Right lobe of liver (tissue), 6 donors: ENCODE measurements around the gene CTU2. TPM values are rescaled to one million over a fixed set of nuclear protein-coding genes. Genes with fewer than 3 reads are reported as not detected.

Source experiments
- ATAC-seq, 4 donors: fragments of 200-7000 bp; cut with Tn5 transposase; one replicate each; pipeline ENCODE4 v1.9.1; 2020; ENCODE audit warnings: mild to moderate bottlenecking in 4 of 4, moderate library complexity in 4 of 4
- DNase-seq, 3 donors: peaks; one replicate each; pipeline ENCODE4 v3.0.0-alpha.2; 2020
- H3K27ac ChIP-seq, 3 donors: fragments of 200-600 bp; one replicate each; pipeline ENCODE4 v1.8.0; 2022
- H3K27me3 ChIP-seq, 2 donors: fragments of 200-600 bp; one replicate each; pipeline ENCODE4 v1.8.0; 2022
- H3K36me3 ChIP-seq, 4 donors: fragments of 200-600 bp; sonication (generic) in 1 of 4; one replicate each; pipeline versions ENCODE4 v1.5.1 to v1.8.0; 2017 to 2022; ENCODE audit warnings: control low read depth in 1 of 4
- H3K4me1 ChIP-seq, 4 donors: fragments of 200-600 bp; sonication (generic) in 1 of 4; one replicate each; pipeline versions ENCODE4 v1.5.1 to v1.8.0; 2017 to 2022; ENCODE audit warnings: control low read depth in 1 of 4
- H3K4me3 ChIP-seq, 3 donors: fragments of 200-600 bp; one replicate each; pipeline ENCODE4 v1.8.0; 2022
- H3K9me3 ChIP-seq, 4 donors: fragments of 200-600 bp; sonication (generic) in 1 of 4; one replicate each; pipeline versions ENCODE4 v1.5.1 to v1.8.0; 2017 to 2022; ENCODE audit warnings: control low read depth in 1 of 4
- CTCF ChIP-seq, 4 donors: fragments of 200-600 bp in 3 of 4; fragments of 450-650 bp in 1 of 4; IDR thresholded peaks; one replicate each; pipeline versions ENCODE4 v1.5.1 to v1.8.0; 2016 to 2022; ENCODE audit warnings: antibody characterized with exemption in 4 of 4, mild to moderate bottlenecking in 2 of 4
- POLR2A ChIP-seq: fragments of 450-650 bp; IDR thresholded peaks from one replicate; pipeline ENCODE4 v1.6.1; 2017; ENCODE audit warnings: antibody characterized with exemption, mild to moderate bottlenecking
- WGBS: methylation state at CpG from one replicate; pipeline ENCODE4 v1.1.6; 2018; ENCODE audit warnings: low coverage, low lambda C conversion rate; ENCODE audit not compliant: insufficient coverage; ENCODE audit errors: missing lambda C conversion rate; 5-methylcytosine and 5-hydroxymethylcytosine counted together
- intact Hi-C, 2 donors: fragments of 100-400 bp; cut with DNase I; formaldehyde crosslinking; loops; one replicate each; pipeline versions ENCODE4 v1.11.2 to v1.14.1; 2022
- long read RNA-seq: library from polyadenylated mRNA; unstranded; transcript quantifications from one replicate; pipeline ENCODE4 v2.0.0, GENCODE V29; 2019
- total RNA-seq, 6 experiments: library from RNA; depleted of rRNA in 2 of 6; stranded (reverse); fragments of >200 nt in 2 of 6; fragmentation: NEBNext Ultra II Directional in 3 of 6; extraction: Animal tissue kit (Norgen Biotek cat#: 25700) in 3 of 6; gene quantifications; one replicate each; pipeline versions ENCODE4 v1.1.0 to v1.2.4, GENCODE V29; 2016 to 2023
- donor health status: DM: no; HTN: yes; CAD: no.
- donor health status: DM: no; HTN: no; CAD: no.
- donor health status: DM: no; HTN: no; CAD: no.
- donor health status: DM: no; HTN: yes; CAD: no.
- donor health status: DM: no; HTN: yes; CAD: no.

The CTU2 gene
- 1 to 10 TPM; 5.0 to 9.5 (median 8.2) TPM for total RNA-seq
- long read RNA-seq, partial matches to known transcripts, result 0 of 1 reads
- long read RNA-seq, other reads (novel, unspliced or antisense), result 0 of 1 reads

- Histone ChIP-seq H3K4me3 (peak within 1 kb of the TSS; percentile 100), H3K9me3 (no peaks in the 10 kb centered on the region), H3K27ac (peak within 1 kb of the TSS; percentile 53 to 82 (median 75)), H3K36me3 (no peaks in the 10 kb centered on the region), H3K27me3 (no peaks in the 10 kb centered on the region), H3K4me1 (peaks cover 0 to 17% (median 6%) of the 10 kb centered on the region in 4 donors)
- ATAC-seq (peak; percentile 76 to 85 (median 81)), DNase-seq (peak; percentile 94 to 96 (median 94))
- intact Hi-C loops, result no loop called here
- TF ChIP-seq POLR2A (peak; percentile 84), CTCF (IDR thresholded peaks at IDR 0.05) (no peak)
- 0% methylated on average over 4 of the region's 86 CpGs for WGBS
Observed at GRCh38 chr16:88706229-88706964, at the start of gene CTU2, which contains the start of gene RNF166. Gene CTU2 (plus strand): TSS chr16:88706503. CDS start chr16:88706531, 28 bp downstream. Gene RNF166 (minus strand): TSS chr16:88706408. CDS start chr16:88706325, 83 bp downstream.

- H3K27ac ChIP-seq, result no peak overlapping the region
- no peaks in the 10 kb centered on the region for H3K27me3 ChIP-seq
- peaks cover 0 to 8% (median 0%) of the 10 kb centered on the region in 4 donors for H3K4me1 ChIP-seq
- intact Hi-C loops, result no loop called here
- DNase-seq, result no peak
- no peak overlapping the region for H3K4me3 ChIP-seq
- WGBS, result no CpG with 5 or more reads among the region's 19 CpGs
- no peaks in the 10 kb centered on the region for H3K9me3 ChIP-seq
- no peak for TF ChIP-seq POLR2A
- no peak for TF ChIP-seq CTCF (IDR thresholded peaks at IDR 0.05)
- peaks cover 0 to 36% (median 0%) of the 10 kb centered on the region in 4 donors for H3K36me3 ChIP-seq
- no peak for ATAC-seq
Observed at GRCh38 chr16:88657371-88657770, 48.9 kb upstream of the CTU2 start.

DNA sequence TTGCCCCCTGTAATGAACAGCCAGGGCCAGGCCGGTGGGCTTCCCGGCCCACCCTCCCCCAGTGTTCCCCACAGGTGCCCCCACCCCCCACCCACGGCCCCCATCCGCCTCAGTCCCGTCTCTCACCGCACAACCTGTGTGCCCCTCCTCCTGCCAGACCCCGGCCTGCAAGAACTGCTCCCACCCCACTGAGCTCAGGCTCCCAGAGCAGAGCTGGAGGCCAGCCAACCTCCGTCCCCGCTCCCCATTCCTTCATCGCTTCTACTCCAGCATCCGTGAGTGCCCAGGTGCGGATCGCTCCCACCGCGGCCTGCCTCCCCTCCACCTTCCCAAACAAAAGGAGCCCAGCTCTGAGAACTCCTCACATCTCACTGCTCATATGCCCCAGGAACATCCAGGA, 47.6 kb upstream of the CTU2 start:
- intact Hi-C loops, result no loop called here
- H3K36me3 ChIP-seq, result peaks cover 0 to 27% (median 0%) of the 10 kb centered on the region in 4 donors
- H3K27me3 ChIP-seq, result no peaks in the 10 kb centered on the region
- WGBS, result 93% methylated on average over 10 of the region's 15 CpGs
- peaks cover 0 to 8% (median 0%) of the 10 kb centered on the region in 4 donors for H3K4me1 ChIP-seq
- DNase-seq (no peak), ATAC-seq (no peak)
- no peak overlapping the region for H3K27ac ChIP-seq
- H3K9me3 ChIP-seq, result no peaks in the 10 kb centered on the region
- no peak overlapping the region for H3K4me3 ChIP-seq
- TF ChIP-seq CTCF (IDR thresholded peaks at IDR 0.05) (no peak), POLR2A (no peak)

GRCh38 chr16:88659160-88659559, 47.1 kb upstream of the CTU2 start:
- TF ChIP-seq CTCF (IDR thresholded peaks at IDR 0.05), result no peak
- TF ChIP-seq POLR2A, result no peak
- 40% methylated on average over 2 of the region's 25 CpGs for WGBS
- Histone ChIP-seq H3K4me3 (no peak overlapping the region), H3K27ac (no peak overlapping the region), H3K27me3 (no peaks in the 10 kb centered on the region), H3K4me1 (peaks cover 0 to 12% (median 2%) of the 10 kb centered on the region in 4 donors), H3K9me3 (no peaks in the 10 kb centered on the region), H3K36me3 (peaks cover 0 to 27% (median 0%) of the 10 kb centered on the region in 4 donors)
- DNase-seq (no peak), ATAC-seq (no peak)
- intact Hi-C loops, result no loop called here
